ENCODE data around the gene CCDC116.
"Not testable (repeated sequence)": the region's sequence is repeated elsewhere in the genome, so short reads cannot be mapped to it uniquely, and the experiment has no call there.

CCDC116 gene

DNA sequence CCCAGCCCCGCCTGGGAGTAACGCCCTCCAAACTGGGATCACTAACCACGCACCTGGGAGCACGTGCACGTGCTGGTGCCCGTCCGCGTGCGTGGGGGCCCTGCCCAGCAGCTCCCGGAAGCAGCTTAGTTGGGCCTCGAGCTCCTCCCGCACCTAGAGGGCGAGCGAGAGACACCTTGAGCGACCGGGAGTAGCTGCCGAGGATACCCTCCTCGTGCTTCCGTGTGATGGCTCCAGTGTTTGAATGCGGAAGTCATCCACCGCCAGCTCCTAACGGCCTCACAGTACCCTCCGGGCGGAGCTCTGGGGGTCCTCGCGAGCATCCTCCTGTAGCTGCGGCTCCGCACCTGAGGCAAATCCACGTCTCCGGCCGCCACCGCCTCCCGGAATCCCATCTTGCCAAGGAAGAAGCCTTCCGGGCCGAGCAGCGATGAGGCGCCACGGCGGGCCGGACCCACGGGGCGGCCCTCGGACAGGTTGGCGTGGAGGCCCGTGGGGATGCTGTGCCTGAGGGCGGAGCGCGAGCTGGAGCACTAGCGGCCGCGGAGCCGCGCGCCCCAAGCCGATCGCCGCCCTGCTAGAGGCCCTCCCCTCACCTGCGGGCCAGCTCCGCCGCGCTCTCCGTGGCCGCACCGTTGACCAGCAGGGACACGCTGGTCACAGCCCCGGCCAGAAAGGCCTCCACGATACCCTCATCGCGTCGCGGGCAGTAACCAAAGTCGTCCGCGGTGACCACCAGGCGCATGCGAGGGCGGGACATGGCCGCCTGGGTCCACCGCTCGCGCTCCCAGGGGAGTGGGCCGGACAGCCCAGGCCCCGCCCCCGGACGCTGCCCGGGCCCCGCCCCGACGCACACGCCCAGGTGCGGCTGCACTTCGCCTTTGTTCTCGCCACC is 3.1 kb upstream of the CCDC116 start, which contains the start of gene YDJC:
TSS of gene YDJC (minus strand) at position 768 of the 895 bp plus-strand sequence. CDS start at position 760, 8 bp downstream.
- in situ Hi-C loops (cut with MboI; ENCODE audit: low sequenced_read_pairs), result no loop called here

- in situ Hi-C loops (cut with MboI; ENCODE audit: low sequenced_read_pairs), result no loop called here
These were observed 1.5 kb upstream of the CCDC116 start for GRCh38 chr22:21631025-21631424.

DNA sequence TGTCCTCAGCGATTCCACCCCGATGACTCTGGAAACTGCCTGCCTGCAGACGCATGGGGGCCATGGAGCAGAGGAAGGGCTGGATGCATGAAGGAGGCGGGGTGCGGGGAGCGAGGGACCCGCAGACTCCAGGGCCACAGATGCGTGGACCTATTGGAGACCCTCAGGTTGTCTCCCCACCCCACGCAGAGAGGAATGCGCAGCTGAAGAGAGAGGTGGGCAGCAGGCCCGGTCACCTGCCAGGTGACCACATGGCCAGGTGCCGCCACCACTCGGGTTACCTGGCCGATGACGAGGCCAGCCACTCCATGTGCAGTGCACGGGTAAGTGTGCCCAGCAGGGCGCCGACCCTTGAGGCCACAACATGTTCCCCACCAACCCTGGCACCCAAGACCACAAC is 371 bp downstream of the CCDC116 start:
- in situ Hi-C loops (cut with MboI; ENCODE audit: low sequenced_read_pairs), result no loop called here

DNA sequence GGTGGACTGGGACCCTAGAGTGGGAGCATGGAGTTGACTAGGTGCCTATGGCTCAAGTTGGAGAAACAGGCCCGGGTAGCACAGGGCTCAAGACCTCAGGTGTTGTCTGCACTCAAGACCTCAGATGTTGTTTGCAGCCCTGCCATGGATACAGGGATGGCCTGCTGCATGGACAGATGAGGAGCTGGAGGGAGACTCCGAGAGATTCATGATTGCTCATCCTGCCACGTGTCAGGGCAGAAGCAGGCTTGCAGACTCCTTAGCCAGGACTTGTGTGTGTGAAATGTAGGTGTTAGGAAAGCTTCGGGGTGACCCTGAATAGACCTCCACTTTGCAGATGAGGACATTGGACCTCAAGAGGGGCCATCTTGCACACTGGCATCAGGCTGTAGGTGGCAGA is 921 bp downstream of the CCDC116 start:
- in situ Hi-C loops (cut with MboI; ENCODE audit: low sequenced_read_pairs), result no loop called here

- in situ Hi-C loops (cut with MboI; ENCODE audit: low sequenced_read_pairs), result no loop called here
These were observed 1.5 kb downstream of the CCDC116 start for GRCh38 chr22:21634081-21634480.

DNA sequence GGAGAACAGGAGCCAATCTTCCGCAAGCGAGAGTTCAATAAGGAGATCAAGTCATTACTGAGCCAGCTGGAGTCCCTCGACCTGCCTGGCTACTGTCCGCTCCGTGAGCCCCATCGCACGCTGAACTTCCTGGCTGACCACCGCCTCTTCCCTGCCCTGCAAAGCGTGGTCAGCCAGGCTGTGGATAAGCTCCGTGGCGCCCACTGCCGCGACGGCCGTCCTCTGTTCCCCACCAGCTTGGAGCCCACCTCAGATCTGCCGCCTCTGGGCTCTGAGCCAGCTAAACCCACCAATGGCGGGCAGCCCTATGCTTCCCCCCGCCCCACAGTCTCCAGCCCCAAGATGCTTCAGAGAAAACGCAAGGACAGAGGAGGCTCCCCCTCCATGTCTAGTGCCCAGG is 2.3 kb downstream of the CCDC116 start:
- in situ Hi-C loops (cut with MboI; ENCODE audit: low sequenced_read_pairs), result no loop called here

GRCh38 chr22:21635771-21636510 is 3.4 kb downstream of the CCDC116 start:
- in situ Hi-C loops (cut with MboI; ENCODE audit: low sequenced_read_pairs), result no loop called here

GRCh38 chr22:21636629-21637218 is 4.2 kb downstream of the CCDC116 start:
- in situ Hi-C loops (cut with MboI; ENCODE audit: low sequenced_read_pairs), result no loop called here

- in situ Hi-C loops (cut with MboI; ENCODE audit: low sequenced_read_pairs), result not testable (repeated sequence)
These were observed 4.9 kb downstream of the CCDC116 start for GRCh38 chr22:21637450-21637849.

- in situ Hi-C loops (cut with MboI; ENCODE audit: low sequenced_read_pairs), result no loop called here
These were observed 6.8 kb downstream of the CCDC116 start for GRCh38 chr22:21639359-21639758.

DNA sequence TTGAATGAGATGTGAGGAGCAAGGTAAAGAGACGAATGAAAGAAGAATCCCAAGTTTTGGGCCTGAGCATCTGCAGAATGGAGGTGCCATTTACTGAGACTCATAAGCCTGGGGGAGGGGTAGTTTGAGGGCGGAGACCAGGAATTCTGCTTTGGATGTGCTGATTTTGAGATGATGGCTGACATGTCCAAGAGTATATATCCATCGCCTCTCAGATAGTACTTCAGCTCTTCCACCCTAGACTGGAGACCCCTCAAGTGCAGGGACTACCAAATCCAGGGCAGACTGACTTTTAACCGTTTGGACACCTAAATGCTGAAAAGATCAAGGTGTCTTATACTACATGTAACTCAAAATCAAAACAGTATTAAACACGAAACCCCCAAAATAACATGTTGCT is 8.2 kb downstream of the CCDC116 start:
- in situ Hi-C loops (cut with MboI; ENCODE audit: low sequenced_read_pairs), result no loop called here

DNA sequence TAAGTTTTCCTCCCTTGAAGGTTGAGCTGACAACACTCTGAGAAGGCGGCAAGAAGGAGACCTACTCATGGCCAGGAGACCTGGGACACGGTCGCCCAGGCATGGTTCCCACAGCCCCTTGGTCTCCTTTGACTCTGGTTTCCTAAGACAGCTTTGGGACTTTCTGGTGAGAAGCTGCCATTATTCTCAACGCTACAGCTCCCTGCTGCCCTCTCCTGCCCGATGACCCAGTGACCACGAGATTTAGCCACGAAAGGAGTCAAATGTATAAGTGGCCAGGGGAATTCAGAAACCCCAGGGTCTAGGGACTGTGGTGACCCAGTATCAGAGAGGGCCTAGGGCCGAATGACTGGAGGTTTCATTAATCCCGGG is 8.8 kb downstream of the CCDC116 start:
- in situ Hi-C loops (cut with MboI; ENCODE audit: low sequenced_read_pairs), result no loop called here

DNA sequence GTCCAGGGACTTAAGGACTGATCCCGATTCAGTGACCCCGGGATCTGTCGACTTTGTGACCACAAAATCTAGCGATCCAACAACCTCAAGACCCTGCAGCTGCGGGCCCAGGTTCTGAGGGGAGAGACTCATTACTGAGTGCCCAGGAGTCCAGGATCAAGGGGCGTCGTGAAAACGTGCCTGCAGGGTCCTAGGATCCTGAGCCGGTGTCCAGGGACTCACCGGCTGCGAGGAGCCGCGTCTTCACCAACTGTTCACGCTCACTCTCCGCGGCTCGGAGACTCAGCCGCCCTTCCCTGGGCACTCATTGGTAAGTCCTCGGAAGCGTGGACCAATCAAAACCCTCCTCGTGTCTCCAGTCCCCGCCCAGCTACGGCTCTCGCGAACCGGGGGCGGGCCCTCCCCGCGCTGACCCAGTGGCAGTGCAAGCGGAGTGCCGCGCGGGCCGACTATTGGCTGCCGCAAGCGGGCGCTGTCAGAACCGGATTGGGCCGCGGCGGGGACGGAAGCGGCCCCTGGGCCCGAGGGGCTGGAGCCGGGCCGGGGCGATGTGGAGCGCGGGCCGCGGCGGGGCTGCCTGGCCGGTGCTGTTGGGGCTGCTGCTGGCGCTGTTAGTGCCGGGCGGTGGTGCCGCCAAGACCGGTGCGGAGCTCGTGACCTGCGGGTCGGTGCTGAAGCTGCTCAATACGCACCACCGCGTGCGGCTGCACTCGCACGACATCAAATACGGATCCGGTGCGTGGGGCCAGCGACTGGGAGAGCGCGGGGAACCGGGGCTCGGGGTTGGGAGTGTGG is 9.4 kb downstream of the CCDC116 start, which contains the start of gene SDF2L1:
TSS of gene SDF2L1 (plus strand) at position 514 of the 795 bp plus-strand sequence. CDS start at position 549, 35 bp downstream.
- in situ Hi-C loops (cut with MboI; ENCODE audit: low sequenced_read_pairs), result no loop called here

DNA sequence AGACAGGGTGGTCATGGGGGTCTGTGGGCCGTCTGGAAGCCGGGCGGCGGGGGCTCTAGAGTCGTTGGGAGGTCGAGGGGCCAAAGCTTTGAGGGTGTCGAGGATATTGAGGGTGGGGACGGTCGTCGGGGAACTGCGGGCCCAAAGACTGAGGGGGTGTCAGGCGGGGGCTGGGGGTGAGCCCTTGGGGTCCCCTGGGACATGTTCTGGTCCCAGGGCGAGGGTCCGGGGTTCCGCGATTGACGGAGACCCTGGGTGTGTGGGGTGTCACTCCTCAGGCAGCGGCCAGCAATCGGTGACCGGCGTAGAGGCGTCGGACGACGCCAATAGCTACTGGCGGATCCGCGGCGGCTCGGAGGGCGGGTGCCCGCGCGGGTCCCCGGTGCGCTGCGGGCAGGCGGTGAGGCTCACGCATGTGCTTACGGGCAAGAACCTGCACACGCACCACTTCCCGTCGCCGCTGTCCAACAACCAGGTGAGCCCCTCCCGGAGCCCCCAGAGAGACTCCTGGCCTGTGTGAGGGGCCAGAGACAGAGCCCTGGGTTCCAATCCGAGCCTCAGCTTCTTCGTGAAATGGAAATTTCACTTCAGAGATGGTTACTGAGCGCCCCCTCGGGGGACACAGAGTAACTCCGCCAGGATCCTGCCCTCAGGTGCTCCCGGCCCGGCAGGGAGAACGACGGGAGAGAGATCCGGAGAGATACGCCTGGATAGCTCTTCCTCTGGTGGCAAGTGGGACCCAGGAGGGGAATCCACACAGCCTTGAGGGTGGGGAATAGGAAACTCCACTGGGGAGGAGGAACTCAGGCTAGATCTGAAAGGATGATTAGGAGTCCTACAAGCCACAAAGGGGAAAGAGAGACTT is 10.3 kb downstream of the CCDC116 start:
- in situ Hi-C loops (cut with MboI; ENCODE audit: low sequenced_read_pairs), result no loop called here

DNA sequence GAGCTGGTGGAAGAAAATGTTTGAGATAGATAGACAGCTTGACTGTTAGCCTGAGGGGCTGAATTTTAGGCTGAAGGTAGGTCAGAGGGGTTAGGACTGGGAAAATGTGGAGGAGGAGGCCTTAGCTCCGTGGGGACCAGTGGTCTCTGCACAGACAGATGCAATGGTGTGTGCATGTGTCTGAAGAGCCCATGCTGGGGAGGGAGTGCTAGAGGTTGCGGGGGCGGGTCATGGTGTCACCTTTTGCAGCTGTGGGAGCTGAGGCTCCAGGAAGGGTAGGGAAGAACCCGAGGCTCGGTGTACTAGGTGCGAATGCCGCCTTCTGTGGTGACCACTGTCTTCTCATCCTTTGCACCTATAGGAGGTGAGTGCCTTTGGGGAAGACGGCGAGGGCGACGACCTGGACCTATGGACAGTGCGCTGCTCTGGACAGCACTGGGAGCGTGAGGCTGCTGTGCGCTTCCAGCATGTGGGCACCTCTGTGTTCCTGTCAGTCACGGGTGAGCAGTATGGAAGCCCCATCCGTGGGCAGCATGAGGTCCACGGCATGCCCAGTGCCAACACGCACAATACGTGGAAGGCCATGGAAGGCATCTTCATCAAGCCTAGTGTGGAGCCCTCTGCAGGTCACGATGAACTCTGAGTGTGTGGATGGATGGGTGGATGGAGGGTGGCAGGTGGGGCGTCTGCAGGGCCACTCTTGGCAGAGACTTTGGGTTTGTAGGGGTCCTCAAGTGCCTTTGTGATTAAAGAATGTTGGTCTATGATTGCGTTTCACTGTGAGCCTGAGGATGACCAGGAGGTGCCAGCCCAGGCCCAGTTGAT is 11.2 kb downstream of the CCDC116 start:
- in situ Hi-C loops (cut with MboI; ENCODE audit: low sequenced_read_pairs), result no loop called here

GRCh38 chr22:21645513-21645912 is 13.0 kb downstream of the CCDC116 start:
- in situ Hi-C loops (cut with MboI; ENCODE audit: low sequenced_read_pairs), result not testable (repeated sequence)

DNA sequence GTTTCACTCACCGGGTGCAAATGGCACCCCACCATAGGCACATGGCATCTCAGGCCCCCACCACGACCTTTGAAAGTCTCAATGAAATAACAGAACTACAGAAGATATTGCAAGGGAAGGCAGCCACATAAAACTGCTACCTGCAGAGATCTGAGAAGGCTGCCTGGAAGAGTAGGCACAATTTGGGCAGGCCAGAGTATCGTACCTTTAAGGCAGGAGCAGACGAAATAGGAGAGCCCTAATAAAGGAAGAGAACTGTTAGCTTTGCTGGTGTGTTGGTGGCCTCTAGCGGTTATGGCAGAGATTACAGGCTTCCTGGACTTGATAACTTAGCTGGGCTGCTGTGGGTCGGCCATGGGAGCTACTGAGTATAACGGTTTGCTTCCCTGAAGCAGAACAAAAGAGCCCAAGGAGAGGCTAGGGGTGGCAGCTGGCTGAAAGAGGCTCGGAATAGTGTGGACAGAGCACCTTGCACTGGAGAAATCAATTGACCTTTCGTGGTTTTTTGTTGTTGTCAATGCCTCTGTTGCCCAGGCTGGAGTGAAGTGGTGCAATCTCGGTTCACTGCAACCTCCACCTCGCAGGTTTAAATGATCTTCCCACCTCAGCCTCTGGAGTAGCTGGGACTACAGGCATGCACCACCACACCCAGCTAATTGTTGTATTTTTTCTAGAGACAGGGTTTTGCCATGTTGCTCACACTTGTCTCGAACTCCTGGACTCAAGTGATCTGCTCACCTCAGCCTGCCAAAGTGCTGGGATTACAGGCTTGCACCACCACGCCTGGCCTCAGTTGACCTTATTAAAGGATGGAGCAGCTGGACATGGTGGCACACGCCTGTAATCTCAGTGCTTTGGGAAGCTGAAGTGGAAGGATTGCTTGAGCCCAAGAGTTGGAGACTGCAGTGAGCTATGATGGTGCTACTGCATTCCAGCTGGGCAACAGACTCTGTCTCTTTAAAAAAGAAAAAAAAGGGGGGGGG is 14.3 kb downstream of the CCDC116 start:
- in situ Hi-C loops (cut with MboI; ENCODE audit: low sequenced_read_pairs), result no loop called here

GRCh38 chr22:21650280-21650679 is 17.7 kb downstream of the CCDC116 start:
- in situ Hi-C loops (cut with MboI; ENCODE audit: low sequenced_read_pairs), result no loop called here

All from HL-60/S4 (cell line).